ENCODE measurements around the gene ZNF836.

DNA sequence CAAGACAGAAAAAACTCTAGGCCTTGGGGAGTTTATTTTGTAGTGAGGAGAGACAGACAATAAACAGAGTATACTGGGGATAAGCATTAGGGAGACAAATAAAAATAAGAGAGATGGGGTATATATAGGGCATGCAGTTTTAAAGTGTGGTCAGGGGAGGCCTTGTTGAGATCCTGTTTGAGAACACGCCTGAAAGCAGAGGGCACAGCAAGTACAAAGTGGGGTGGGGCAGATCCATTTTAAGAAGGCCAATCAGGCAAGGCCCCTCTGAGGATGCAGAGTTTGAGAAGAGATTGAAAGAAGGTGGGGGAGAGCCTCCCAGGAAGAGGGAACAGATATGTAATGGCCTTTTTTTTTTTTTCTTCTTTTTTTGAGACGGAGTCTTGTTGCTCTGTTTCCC is 20.5 kb upstream of the ZNF836 start:
- TF ChIP-seq, protein P1, sequence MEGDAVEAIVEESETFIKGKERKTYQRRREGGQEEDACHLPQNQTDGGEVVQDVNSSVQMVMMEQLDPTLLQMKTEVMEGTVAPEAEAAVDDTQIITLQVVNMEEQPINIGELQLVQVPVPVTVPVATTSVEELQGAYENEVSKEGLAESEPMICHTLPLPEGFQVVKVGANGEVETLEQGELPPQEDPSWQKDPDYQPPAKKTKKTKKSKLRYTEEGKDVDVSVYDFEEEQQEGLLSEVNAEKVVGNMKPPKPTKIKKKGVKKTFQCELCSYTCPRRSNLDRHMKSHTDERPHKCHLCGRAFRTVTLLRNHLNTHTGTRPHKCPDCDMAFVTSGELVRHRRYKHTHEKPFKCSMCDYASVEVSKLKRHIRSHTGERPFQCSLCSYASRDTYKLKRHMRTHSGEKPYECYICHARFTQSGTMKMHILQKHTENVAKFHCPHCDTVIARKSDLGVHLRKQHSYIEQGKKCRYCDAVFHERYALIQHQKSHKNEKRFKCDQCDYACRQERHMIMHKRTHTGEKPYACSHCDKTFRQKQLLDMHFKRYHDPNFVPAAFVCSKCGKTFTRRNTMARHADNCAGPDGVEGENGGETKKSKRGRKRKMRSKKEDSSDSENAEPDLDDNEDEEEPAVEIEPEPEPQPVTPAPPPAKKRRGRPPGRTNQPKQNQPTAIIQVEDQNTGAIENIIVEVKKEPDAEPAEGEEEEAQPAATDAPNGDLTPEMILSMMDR (IDR thresholded peaks at IDR 0.05): no peak
- TF ChIP-seq POLR2A (IDR thresholded peaks at IDR 0.05): peak; percentile 37 to 44

Measured in heart left ventricle (tissue), 13 donors.